Hippocampal formation (tissue), 2 donors: ENCODE results near the gene VEGFA.
A peak's percentile ranks its signal among the peaks of the same experiment; 100 is the strongest.

Source experiments
- DNase-seq, 2 donors: peaks; one replicate each; lab custom pipeline; 2025; lab: John Stamatoyannopoulos, UW

VEGFA gene

DNA sequence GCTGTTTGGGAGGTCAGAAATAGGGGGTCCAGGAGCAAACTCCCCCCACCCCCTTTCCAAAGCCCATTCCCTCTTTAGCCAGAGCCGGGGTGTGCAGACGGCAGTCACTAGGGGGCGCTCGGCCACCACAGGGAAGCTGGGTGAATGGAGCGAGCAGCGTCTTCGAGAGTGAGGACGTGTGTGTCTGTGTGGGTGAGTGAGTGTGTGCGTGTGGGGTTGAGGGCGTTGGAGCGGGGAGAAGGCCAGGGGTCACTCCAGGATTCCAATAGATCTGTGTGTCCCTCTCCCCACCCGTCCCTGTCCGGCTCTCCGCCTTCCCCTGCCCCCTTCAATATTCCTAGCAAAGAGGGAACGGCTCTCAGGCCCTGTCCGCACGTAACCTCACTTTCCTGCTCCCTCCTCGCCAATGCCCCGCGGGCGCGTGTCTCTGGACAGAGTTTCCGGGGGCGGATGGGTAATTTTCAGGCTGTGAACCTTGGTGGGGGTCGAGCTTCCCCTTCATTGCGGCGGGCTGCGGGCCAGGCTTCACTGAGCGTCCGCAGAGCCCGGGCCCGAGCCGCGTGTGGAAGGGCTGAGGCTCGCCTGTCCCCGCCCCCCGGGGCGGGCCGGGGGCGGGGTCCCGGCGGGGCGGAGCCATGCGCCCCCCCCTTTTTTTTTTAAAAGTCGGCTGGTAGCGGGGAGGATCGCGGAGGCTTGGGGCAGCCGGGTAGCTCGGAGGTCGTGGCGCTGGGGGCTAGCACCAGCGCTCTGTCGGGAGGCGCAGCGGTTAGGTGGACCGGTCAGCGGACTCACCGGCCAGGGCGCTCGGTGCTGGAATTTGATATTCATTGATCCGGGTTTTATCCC lies at the start of gene VEGFA:
Gene VEGFA (plus strand): TSS at position 686 of the 846 bp plus-strand sequence.
- peak; percentile 82 to 85 for DNase-seq

DNA sequence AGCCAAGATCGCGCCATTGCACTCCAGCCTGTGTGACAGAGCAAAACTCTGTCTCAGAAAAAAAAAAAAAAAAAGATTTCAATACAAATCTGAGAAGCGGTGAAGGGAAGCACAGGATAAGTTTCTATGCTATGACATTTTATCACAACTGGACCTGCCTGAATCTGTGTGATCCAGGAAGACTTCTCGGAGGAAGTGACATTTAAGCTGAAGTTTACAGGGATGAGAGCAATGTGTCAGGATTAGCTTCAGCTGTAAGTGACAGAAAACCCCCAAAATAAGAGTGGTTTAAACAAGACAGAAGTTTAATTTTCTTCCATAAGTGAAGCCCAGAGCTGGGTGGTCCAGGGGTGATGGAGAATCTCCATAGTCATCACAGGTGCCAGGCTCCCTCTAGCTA lies 49.0 kb upstream of the VEGFA start:
- no peak for DNase-seq

DNA sequence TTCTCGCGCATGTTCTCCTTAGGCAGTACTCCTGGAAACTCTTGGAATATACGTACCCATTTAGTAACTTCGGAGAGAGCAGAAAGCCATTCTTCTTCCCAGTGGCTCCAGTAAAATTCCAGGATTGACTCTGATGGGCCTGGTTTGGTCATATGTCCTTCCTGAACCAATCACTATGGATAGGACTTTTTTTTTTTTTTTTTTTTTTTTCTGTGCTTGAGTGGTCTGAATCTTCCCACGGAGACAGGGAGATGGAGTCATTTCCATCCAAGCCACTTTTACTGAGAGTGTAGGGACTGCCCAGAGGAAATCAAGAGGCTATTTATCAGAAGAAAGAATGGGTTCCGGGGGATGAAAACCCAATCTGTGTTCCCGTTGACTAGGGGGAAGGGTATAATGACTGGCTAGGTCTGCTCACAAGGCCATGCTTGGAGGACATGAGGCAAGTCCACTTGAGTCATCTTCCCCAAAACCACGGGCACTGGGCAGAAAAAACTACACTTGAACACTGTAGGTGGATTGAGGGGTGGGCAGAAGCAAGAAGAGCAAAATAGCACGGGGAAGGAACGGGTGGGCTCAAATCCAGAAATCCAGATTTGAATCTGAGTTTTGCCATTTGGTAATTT lies 47.0 kb upstream of the VEGFA start:
- DNase-seq: no peak

DNA sequence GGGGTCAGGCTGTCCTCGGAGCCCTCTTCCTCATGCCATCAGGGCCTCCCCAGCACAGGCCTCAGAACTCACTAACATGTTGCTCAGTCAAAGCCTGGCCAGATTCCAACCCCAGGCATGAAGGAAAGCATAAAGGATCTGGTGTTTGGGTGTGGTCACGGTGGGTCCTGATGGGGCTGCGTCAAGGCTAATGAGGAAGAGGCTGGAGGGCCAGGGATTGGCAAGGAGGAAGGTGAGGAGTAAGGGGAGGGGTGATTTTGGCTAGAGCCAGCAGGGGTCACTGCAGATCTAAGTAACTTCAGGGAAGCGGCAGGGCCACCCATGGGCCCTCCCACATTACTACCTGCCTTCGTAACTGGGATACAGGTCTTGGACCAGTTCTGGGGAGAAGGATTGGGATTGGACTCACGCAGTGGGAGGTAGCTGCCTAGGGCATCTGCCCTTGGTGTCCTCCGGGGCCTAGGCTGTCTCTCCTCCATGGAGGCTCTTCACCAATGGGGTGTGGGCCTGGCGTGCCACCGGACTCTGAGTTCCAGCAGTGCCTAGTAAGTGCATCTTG lies 46.2 kb upstream of the VEGFA start:
- peak in 1 of 2 donors; percentile 2 for DNase-seq

DNA sequence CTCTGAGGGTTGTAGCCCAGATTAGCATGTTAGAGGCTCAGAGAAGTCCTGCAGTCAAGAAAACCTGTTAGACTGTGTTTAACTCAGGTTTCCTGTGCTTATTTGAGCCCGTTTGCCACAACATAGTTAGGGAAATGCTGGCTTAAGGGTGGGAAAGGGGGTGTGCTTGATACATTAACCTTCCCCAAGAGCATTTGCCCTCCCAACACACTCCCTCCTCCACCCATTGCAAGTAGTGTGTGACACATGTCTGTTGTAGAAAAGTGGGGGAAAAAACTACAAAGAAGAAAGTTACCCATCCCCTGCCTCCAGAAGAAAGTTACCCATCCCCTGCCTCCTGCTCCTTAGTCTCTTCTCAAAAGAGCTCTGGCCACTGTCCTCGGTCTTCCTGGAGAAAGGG lies 45.7 kb upstream of the VEGFA start:
- no peak for DNase-seq

DNA sequence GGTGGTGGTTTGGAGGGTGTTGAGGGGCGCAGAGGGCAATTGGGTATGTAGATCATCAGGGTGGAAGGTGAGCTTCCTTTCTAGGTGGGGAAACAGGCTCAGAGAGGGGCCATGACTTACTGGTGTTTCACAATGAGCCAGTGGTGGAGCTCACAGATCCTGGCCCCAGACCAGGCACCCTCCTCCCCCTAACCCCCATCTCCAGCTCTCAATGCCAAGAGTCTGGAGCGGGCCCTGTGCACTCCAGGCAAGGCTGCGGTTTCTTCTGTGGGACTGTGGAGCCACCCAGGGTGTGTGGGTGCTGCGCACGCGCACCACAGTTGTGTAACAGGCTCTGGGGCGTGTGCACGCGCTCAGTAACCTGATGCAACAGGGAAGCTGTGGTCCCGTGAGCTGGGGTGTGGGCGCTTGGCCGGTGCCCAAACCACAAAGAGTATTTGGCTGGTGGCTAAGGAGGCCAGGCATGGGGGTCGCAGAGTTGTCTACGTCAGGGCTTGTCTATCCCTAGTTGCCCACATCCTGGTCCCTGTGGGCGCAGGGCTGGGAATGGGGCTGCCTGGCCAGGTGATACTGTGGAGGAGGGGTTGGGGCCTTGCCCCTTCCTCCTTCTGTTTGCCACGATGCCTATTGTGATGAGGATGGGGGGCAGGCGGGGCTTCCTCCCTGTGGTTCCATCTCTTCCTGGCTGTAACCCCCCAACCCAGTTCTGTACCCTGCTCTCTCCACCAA lies 44.9 kb upstream of the VEGFA start:
- no peak for DNase-seq

DNA sequence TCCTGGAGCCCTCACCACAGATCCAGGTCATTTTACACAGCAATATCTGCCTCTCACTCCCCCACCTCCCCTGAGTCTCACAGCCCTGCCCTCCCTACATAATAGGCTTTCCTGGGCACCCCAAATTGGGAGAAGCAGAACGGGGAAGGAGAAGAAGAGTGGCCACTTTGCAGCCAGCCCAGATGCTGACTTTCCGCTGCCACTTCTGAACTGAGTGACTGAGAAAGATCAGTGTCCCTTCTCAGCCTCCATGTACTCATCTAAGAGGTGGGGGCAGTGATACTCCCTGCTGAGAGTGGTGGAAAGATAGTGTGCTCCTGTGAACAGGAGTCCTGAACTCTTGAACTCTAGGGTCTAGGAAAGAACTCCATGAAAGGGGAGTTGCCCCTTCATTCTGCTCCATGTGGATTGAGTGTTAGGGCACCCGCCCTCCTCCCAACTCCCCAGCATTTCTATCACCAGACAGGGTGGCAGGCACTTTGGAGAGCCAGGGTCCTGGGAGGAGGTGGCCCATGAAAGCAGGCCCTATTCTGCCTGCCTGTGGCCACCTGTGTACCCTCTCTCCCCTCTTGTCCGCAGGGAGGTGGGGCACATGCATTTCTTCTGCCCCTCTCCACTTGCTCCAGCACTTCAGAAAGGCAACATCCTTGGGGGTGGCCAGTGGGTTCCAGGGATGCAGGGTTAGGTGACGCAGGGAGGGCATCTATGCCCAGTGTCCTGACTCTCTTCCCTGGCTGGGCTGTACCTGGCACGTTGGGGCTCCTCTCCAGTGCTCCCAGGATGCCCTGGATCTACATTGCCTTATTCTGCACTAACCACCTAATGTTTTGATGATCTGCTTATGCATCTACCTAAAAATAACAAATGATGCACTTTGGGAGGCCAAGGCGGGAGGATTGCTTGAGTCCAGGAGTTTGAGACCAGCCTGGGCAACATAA lies 44.1 kb upstream of the VEGFA start:
- no peak for DNase-seq

DNA sequence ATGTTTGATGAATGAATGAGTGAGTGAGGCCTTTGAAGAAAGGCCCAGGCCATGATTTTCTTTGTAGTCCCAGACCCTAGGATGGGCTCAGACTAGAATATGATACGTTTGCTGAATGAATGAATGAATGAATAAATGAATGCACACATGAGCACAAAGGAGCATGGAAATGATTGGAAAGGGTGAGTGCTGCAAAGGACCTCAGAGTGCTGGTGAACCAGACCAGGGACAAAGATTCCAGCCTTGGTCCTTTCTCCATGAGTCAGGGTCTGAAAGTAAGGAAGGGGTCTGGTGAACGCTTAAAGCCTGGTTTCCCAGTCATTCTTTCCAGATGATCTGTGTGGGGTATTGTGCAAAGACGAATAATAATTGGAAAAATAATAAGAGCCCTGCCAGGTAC lies 42.4 kb upstream of the VEGFA start:
- no peak for DNase-seq

DNA sequence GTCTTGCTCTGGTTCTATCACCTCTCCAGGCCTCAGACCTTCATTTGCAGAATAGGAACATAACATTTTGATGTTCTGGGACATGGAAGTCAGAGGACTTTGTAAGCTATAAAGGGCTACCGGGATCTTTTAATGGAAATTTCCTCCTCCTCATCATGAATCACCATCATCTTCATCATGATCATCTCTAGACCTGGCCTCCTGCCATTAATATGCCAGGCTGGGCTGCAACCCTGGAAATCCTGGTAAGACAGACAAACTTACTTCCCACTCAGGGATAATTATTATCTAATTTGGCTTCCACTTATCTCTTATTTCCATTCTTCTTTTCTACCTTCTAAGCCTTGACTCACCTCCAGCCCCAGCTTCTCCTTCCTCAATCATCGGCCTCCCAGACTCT lies 41.4 kb upstream of the VEGFA start:
- DNase-seq: no peak

DNA sequence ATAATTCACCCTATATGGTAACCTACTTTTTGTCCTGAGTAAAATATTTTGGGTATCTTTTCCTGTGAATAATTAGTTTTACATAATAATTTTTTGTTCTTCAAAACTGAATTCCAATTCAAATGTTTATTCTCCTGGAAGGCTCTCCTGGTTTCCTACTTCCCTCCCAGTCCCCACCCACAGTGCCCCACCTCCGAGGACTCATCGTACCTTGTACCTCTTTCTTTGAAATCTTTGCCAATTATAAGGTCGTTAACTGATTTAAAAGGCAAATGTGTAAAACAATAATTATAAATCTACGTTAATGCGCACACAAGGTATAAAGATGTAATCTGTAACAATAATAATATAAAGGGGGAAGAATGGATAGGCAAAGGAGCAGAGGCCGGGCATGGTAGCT lies 40.5 kb upstream of the VEGFA start:
- DNase-seq: no peak

DNA sequence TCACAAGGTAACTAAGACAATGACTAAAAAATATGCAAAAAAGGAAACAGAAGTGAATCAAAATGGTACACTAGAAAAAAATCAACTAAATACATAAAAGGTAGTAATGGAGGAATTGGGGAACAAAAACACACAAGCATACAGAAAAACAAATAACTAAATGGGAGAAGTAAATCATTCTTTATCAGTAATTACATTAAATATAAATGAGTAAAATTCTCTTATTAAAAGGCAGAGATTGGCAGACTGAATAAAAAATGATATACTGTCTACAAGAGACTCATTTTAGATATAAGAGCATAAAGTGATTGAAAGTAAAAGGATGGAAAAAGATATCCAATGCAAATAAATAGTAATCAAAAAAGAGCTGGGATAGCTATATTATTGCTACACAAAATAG lies 39.4 kb upstream of the VEGFA start:
- no peak for DNase-seq

DNA sequence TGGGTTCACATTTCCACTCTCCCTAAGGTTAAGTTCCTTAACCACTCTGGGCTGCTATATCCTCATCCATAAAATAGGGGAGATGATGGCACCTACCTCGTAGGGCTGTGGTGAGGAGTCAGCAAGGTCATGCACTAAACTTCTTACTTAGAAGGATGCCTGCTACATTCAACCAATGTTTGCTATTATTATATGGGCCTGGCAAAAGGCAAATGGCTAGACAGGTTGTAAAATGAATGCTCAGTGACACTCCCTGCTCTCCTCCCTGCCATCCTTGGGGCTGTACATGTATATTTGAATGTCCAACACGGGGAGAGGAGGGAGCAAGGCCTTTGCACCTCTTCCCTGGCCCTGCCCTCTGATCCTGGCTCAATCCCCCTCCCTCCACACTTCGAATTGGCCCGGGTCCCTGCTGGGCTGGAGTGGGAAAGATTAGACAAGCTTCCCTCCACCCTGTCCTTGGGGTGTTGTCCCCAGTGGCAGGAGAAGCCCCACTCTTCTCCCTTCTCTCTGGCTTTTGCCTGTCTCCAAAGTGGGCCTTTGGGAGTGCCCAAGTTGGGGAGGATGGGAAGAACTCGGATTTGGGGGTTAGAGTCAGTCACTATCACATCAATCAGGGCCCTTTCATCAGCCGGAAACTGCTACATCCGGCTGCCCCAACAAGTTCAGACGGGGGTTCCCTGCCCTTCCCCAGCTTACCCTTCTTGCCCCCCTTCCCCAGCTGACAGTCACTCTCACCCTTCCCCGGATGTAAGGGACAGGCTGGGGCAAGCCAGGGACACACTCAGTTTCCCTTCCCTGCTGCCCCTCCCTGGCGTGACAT lies 36.3 kb upstream of the VEGFA start:
- DNase-seq: no peak

DNA sequence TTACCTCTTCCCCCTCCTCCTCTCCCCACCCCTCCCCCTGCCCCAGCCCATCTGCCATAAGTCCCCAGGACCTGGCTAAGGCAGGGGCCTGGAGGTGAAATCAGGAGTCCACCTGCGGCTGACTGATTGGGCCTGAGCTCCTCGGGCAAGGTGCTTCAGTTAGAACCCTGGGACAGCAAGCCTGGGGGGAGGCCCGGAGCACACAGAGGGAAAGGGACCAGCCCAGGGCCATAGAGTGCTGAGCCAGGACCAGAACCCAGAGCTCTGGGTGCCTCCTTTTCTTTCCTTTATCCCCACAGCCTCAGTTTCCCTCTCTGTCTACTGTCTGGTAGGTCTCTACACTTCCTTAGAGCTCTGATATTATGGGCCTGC lies 35.7 kb upstream of the VEGFA start:
- DNase-seq: no peak

DNA sequence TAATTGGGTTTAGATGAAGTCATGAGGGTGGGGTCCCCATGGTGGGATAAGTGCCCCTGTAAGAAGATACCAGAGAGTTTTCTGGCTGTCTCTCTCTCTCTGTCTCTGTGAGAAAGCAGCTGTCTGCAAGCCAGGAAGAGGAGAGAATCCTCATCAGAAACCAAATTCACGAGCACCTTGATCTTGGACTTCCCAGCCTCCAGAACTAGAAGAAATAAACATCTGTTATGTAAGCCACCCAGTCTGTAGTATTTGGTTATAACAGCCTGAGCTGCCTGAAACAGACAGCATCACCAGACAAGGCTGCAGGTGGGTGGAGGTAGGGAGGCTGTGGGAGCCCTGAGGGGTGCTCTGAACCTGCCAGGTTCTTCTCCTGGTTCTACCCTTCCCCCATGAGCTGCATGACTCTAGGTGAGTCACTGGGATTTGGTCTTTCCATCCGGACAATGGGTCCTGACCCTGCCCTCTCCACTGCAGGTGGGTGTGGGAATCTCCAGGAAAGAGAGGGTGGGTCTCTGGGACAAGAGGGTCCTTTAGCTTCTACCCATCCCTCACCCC lies 34.3 kb upstream of the VEGFA start:
- DNase-seq: no peak

DNA sequence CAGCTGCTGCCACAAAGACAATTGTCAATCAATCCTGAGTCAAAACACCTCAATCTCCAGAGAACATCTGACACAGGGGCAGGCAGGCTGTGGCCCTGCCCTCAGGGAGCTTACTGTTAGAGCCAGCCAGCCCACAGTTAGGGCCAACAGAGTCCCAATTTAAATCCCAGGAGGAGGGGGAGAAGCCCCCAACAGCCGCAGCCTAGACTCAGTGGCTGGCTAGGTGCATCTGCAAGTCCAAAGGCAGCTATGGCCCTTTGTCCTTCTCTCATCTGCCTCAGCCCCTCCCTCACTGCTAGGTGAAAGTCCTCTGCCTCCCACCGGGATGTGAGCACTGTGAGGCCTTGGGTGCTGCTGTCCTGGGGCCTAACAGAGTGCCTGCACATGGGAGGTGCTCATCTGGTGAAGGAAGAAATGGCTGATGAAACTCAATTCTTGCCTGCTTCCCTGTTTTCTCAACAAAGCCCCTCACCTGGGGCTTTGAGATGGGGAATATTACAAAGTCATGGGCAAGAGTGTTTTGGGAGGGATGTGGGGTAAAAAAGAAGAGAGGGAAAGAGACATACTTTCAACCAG lies 33.7 kb upstream of the VEGFA start:
- no peak for DNase-seq

DNA sequence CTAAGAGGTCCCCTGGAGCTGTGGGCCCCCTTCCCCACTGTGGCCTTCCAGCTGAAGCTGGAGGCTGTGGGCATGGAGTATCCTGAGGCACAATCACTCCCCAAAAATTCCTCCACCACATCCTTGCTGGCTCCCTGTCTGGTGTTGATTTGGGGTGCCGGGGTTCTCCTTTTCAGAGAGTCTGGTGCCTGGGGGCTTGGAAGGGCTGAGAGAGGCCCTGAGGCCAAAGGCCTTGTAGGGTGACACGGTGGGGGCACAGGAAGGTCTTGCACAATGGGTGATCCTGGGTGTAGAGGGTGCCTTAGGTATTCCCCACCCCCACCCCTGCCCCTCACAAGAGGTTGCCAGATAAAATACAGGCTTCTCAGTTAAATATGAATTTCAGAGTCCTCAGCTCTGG lies 33.2 kb upstream of the VEGFA start:
- DNase-seq: no peak

DNA sequence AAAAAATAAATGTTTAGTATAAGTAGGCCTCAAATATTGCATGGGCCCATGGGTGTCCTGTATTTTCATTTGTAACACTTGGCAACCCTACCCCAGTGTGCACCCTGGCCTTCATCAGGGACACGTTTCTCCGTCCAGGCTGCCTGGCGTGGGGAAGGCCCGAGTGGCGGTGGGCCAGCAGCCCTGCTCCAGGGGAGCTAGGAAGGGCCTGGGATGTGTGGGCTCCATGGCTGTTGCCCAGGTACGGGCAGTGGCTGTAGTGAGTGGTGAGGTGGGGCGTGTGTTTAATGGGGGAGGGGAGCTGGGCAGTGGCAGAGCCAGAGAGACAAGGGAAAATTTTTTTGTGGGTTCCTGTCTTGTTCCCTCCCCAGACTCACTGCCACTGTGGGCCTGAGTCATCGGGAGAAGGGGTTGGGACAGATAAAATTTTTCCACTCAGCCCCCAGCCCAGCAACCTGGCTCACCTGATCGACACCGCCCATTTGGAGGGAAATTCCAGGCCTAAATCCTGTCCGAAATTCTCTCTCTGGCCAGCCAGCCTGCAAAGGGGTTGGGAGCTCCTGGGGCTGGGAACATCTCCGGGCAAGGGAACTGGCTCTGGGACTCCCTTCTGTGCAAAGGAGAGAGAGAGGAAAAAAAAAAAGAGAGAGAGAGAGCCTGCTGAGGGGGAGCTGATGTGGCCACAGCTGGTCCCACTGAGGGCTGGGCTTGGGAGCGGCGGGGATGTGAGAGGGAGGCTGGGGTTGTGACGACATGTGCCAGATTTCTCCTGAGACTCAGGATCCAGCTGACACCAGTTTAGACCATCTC lies 32.5 kb upstream of the VEGFA start:
- no peak for DNase-seq

DNA sequence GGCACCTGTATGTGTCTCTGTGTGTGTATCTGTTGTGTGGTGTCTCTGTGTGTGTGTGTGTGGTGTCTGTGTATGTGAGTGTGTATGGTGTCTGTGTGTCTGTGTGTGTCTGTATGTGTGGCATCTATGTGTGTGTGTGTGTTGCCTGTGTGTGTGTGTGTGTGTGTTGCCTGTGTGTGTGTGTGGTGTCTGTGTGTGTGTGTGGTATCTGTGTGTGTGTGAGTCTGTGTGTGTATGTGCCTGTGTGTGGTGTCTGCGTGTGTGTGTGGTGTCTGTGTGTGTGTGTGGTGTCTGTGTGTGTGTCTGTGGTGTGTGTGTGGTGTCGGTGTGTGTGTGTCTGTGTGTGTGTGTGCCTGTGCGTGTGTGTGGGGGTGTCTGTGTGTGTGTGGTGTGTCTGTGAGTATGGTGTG lies 31.7 kb upstream of the VEGFA start:
- no peak for DNase-seq
